ENCODE measurements around the gene ZNF286A. TPM values are rescaled to one million over a fixed set of nuclear protein-coding genes. Genes with fewer than 3 reads are reported as not detected.

The ZNF286A gene
- 189 TPM for total RNA-seq

DNA sequence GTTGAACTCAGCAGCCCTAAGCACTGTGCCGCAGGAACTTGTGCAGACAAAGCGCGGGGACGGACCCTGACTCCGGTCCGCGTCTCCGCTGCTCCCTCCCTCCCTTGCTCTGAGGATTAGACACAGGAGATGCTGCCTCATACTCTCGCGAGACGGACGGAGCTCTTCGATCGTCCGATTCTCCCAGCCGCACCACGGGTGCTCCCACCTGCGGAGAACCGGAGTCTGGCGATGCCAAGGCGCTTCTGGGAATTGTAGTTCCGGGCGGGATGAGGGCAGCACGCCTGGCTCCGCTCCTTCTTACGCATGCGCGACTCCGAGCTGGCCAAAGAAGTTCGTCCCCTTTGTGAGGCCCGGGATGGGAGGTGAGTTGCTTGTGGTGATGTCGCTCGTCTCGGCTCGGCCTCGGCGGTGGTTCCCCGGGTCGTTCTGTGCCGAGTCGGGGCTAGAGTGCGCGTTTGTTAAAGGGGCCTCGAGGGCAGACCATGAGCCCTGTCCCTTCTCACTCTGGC is at the start of gene ZNF286A:
TSS of gene ZNF286A (plus strand) at position 340 of the 512 bp plus-strand sequence. CDS start 578 bp downstream, outside the sequence.

DNA sequence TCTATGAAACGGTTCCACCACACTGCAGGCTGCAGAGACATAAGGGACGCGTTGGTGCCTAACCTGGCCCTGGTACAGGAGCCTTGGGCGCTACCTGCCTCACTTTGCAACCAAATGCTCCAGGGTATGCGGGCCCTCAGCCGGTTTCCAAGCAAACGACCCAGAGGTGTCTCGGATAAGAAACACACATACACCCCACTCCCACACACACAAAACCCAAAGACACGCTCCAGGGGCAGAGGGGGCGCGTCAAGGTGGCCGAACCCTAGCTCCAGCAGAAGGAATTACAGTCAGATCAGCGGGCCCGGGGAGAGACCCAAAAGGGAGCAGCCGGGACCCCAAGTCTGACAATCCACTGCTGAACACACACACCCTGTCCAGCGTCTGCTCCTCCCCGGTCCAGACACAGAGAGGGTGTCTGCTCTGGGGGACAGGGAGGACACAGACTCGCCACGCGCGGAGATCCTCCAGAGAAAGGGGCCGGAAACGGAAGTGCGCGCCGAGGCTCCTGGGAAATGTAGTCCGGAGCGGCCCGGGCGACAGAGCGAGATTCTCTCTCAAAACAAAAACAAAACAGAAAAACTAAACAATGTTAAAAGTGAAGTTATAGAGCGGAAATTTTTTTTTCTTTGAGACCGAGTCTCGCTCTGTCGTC is 15.6 kb upstream of the ZNF286A start, which contains the start of gene TRIM16:
TSS of gene TRIM16 (minus strand) at position 488 of the 655 bp plus-strand sequence. CDS start 32,702 bp downstream, outside the sequence.

DNA sequence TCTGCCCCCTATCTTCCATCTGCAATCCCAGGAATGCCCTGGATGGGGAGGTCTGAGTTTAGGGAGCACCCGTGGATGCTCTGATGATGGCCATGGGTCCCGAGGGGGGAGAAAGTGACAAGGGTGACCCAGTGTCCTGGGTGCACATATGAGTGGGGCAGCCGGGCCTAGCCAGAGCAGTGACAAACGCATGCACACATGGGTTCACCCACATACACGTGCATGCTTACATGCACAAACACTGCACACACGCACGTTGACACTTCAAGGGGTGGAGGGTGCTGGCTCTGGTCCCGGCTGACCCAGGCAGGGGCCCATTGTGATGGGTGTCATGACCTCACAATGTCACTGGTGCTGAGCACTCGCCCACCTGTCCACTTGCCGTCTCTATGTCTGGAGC is 32.3 kb downstream of the ZNF286A start, which contains the start of gene TBC1D26:
TSS of gene TBC1D26 (plus strand) at position 384 of the 400 bp plus-strand sequence. CDS start 3,066 bp downstream, outside the sequence.

Small RNA genes lying within 50 kb of the gene (small RNA-seq; reads per million reads assigned to genes)
- gene ZNF29P (ENCODE audit: low replicate concordance), result not detected

Other genes starting within 250 kb of the ZNF286A start
- 45.1 TPM for gene CDRT4, start 232.1 kb upstream of the ZNF286A start, total RNA-seq
- 169 TPM for gene TVP23C, start 136.3 kb upstream of the ZNF286A start, total RNA-seq
- gene FBXW10B, start 80.0 kb upstream of the ZNF286A start, total RNA-seq, result 3.1 TPM
- gene TRIM16, start 15.4 kb upstream of the ZNF286A start, total RNA-seq, result 44.1 TPM
- 4.4 TPM for gene TBC1D26, start 32.5 kb downstream of the ZNF286A start, total RNA-seq
- 3.1 TPM for gene ADORA2B, start 245.4 kb downstream of the ZNF286A start, total RNA-seq